HL-60 (cell line): Measurements from ENCODE around the gene NFATC2IP.

Experiments used
- DNase-seq, 2 experiments: peaks; one replicate each; pipeline ENCODE4 v3.0.0-alpha.2; 2010 to 2020; ENCODE audit warnings: low read depth in 1 of 2, low spot score in 1 of 2
- H3K27ac ChIP-seq: fragments of 250-450 bp; sonication (Bioruptor Pico); replicated peaks from 2 replicates; pipeline ENCODE4 v1.5.1; 2020; ENCODE audit warnings: mild to moderate bottlenecking, moderate library complexity
- H3K27me3 ChIP-seq: fragments of 250-450 bp; sonication (Bioruptor Pico); 2 replicates; pipeline ENCODE4 v1.5.1; 2021; ENCODE audit warnings: mild to moderate bottlenecking, moderate library complexity; ENCODE audit not compliant: insufficient read depth, poor library complexity, severe bottlenecking
- H3K4me3 ChIP-seq: replicated peaks from 2 replicates; pipeline ENCODE4 v1.5.1; 2011; ENCODE audit warnings: mild to moderate bottlenecking, control low read depth, low read length; ENCODE audit not compliant: insufficient read depth
- CTCF ChIP-seq: IDR thresholded peaks from one replicate; pipeline ENCODE4 v1.5.1; 2011; ENCODE audit warnings: low read length, control low read depth, inconsistent platforms; ENCODE audit not compliant: insufficient read depth
- GABPA ChIP-seq: IDR thresholded peaks from 2 replicates; pipeline ENCODE4 v1.6.1; 2012; ENCODE audit warnings: low read depth
- POLR2AphosphoS5 ChIP-seq: IDR thresholded peaks from 2 replicates; pipeline ENCODE4 v1.6.1; 2012; ENCODE audit warnings: low read depth
- REST ChIP-seq: IDR thresholded peaks from 2 replicates; pipeline ENCODE4 v1.6.1; 2012; ENCODE audit warnings: low read depth; ENCODE audit not compliant: insufficient replicate concordance
- SPI1 ChIP-seq: IDR thresholded peaks from 2 replicates; pipeline ENCODE4 v1.6.1; 2012; ENCODE audit warnings: low read depth, mild to moderate bottlenecking, borderline replicate concordance

NFATC2IP gene

GRCh38 chr16:28917095-28917494 is 33.6 kb upstream of the NFATC2IP start:
- Histone ChIP-seq H3K4me3 (no peak overlapping the region), H3K27ac (no peak overlapping the region), H3K27me3 (no peaks in the 10 kb centered on the region)
- no peak for DNase-seq
- no peak for TF ChIP-seq GABPA
- no peak for TF ChIP-seq SPI1
- TF ChIP-seq REST, result no peak
- TF ChIP-seq POLR2AphosphoS5, result no peak
- no peak for TF ChIP-seq CTCF

GRCh38 chr16:28918698-28919097 is 32.0 kb upstream of the NFATC2IP start:
- Histone ChIP-seq H3K27me3 (no peaks in the 10 kb centered on the region), H3K27ac (no peak overlapping the region), H3K4me3 (no peak overlapping the region)
- no peak for DNase-seq
- no peak for TF ChIP-seq REST
- no peak for TF ChIP-seq POLR2AphosphoS5
- TF ChIP-seq SPI1, result no peak
- TF ChIP-seq GABPA, result no peak
- no peak for TF ChIP-seq CTCF

- Histone ChIP-seq H3K27ac (no peak overlapping the region), H3K4me3 (no peak overlapping the region), H3K27me3 (no peaks in the 10 kb centered on the region)
- no peak for TF ChIP-seq SPI1
- TF ChIP-seq POLR2AphosphoS5, result no peak
- TF ChIP-seq REST, result no peak
- TF ChIP-seq GABPA, result no peak
- TF ChIP-seq CTCF, result no peak
- no peak for DNase-seq
Measured at GRCh38 chr16:28923231-28923587, 27.5 kb upstream of the NFATC2IP start.
